GF-D8 (cell line): ENCODE measurements around the gene CRYGC.
"Not testable (repeated sequence)": the region's sequence is repeated elsewhere in the genome, so short reads cannot be mapped to it uniquely, and the experiment has no call there.

Source experiments
- DNase-seq: peaks from one replicate; lab custom pipeline; 2025; lab: John Stamatoyannopoulos, UW

Gene CRYGC

DNA sequence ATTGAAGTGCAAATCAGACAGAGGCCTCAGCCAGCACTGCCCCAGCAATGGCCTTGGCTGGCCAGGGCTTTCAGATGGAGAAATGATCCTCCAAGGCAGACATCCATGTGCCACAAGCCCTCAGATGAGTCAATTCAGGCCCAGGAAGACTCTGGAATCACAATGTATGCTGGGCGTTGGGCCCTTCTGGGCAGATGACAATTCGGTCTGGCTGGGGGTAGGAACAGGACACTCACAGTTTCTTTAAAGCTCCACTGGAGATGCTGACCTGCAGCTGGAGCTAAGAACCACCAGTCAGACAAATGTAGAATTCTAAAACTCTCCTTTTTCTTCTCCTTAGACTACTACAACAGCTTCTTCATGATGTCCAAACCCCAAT, 7.1 kb upstream of the CRYGC start:
- DNase-seq: no peak

DNA sequence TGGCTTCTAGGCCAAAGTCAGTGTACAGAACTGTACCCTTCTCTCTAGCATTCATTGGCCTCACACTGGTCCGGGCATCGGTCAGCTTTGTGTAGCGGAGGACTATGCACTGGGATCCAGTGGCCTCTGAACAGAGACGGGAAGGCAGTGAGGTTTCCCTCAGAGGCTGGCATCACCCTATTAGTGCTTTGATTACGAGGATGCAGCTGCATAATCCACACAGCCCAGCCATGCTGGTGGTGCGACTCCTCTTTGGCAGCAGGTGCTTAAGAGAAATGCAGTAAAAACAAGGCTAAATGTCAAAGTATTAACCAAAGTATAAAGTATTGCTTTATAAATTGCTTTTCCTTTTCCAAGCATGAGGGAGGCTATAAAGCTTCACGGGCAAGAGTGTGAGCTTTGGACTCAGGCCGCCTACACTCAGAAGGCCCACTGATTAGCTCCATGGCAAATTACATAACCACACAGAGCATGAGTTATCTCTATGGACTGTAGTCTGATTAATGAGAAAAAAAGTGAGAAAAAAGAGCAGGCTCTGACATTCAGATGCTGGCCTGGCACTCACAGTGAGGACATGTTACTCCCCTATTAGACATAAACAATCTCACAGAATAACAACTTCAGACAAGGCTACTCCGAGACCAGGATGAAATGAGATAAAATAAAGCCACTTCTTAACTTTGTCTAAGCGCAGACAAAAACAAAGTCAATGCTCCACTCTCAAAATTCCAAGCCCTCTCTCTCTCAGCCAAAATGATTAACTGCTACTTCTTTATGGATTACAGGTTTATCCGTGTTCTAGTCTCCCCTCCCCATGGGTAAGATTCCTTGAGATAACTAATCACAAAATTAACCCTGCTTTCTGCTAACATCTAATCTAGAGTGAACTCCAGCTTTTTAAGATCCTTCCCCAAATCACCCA, 6.4 kb upstream of the CRYGC start:
- no peak for DNase-seq

DNA sequence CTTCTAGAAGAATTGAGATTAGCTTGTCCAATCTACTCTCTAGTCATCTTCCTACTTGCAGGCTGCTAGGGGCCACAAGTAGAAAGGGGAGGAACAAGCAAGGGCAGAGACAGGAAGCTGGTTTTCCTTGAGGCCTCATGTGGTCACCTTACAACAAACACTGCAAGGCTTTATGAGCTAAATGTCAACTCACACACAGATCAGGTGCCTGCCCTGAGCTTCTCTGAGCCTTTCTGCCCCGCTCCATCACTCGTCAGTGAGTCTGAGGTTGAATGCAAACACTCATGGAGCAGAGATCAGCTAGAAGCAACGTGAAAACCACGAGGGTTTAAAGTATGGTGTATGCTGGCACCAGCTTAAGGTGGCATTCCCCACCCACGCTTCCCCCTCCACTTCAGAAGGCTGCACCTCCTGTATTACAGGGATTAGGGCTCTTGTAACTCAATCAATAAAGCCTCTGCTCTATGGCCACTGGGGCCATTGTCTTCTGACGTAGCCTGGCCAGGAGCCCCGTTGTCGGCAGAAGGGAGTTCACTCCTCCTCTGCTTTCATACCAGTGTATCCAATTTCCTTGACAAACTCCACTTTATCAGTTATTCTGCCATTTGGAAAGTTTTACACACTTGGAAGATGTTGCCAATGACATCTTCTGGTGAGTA, 5.4 kb upstream of the CRYGC start:
- peak; percentile 63 for DNase-seq

- no peak for DNase-seq
Observed at GRCh38 chr2:208130712-208131110, 1.1 kb upstream of the CRYGC start.

GRCh38 chr2:208128136-208128535, 1.5 kb downstream of the CRYGC start:
- no peak for DNase-seq

DNA sequence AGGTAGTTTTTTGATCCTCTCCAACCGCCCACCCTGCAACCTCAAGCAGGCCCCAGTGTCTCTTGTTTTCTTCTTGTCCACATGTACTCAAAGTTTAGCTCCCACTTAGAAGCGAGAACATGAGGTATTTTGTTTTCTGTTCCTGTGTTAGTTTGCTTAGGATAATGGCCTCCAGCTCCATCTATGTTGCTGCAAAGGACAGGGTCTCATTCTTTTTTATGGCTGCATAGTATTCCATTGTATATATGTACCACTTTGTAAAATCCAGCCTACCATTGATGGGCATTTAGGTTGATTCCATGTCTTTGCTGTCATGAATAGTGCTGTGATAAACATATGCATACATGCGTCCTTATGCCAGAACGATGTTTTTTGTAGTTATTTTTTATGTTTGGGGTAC, 2.5 kb downstream of the CRYGC start:
- DNase-seq: no peak

GRCh38 chr2:208125251-208125650, 4.4 kb downstream of the CRYGC start:
- no peak for DNase-seq

DNA sequence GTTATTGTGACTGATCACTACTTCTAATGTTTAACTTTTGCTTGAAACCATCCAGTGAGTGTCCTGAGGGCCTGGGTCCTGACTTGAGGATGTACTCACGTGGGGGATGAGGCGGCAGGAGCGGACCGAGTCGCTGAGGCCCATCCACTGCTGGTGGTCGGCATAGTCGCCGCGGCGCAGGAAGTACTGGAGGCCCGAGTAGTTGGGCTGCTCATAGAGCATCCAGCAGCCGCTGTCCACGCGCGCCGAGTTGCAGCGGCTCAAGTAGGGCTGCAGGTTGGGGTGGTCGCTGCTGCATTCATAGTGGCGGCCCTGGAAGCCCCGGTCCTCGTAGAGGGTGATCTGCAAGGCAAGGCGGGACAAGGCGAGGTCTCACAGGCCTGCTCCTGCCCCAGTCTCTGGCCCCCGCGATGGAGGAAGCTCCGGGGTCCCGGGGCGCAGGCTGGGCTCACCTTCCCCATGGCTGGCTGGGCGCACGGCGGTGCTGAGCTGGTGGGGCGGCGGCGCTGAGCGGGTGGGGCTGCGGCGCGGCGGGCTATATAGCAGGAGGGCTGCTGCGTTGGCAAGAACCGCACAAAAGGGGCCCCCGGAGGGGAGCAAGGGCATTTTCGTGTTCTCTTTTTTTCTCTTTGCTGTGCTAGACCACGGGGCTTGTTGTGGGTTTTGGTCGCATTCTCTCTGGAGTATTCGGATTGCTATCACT, 5.5 kb downstream of the CRYGC start, which contains the start of gene CRYGD:
CRYGD (minus strand) TSS at position 512 of the 703 bp plus-strand sequence; CDS start at position 461, 51 bp downstream.
- not testable (repeated sequence) for DNase-seq

DNA sequence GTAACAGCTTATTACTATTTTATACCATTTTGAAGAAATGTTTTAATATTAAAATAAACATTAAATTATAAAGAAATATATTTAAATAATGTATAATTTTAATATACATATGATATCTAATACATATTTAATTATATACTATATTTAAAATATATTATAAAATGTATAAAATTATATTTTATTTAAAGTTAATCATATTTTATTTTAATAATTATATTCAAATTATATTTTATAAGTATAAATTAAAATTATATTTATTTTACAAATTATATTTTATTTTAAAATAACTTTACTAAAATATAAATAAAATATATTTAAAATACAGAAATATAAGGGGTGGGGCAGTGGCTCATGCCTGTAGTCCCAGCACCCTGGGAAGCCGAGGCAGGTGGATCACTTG, 7.4 kb downstream of the CRYGC start:
- no peak for DNase-seq

DNA sequence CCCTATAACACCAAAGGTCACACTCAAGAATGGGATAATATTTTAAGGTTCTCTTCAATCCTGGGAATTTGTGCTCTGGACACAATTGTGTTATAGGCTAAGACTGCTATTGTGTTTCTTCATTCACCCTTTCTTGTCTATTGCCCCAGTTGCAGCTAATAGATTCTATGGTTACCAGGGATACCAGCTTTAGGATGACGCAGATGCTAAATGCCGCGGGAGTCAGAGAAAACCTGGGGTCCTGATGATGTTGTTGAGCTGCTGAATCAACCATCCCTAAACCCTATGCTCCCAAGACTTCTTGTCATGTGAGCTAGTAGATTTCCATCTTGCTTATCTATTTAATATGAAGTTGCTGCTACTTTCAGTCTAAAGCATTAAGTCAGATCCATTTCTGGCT, 10.7 kb downstream of the CRYGC start:
- no peak for DNase-seq

DNA sequence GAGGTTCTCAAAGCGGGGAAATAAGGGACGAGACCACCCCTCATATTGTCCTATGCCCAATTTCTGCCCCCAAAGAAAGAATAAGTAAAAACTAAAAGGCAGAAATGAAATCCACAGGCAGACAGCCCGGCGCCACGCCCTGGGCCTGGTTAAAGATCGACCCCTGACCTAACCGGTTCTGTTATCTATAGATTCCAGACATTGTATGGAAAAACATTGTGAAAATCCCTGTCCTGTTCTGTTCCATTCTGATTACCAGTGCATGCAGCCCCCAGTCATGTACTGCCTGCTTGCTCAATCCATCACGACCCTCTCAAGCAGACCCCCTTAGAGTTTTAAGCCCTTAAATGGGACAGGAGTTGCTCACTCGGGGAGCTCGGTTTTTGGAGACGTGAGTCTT, 12.2 kb downstream of the CRYGC start:
- not testable (repeated sequence) for DNase-seq

DNA sequence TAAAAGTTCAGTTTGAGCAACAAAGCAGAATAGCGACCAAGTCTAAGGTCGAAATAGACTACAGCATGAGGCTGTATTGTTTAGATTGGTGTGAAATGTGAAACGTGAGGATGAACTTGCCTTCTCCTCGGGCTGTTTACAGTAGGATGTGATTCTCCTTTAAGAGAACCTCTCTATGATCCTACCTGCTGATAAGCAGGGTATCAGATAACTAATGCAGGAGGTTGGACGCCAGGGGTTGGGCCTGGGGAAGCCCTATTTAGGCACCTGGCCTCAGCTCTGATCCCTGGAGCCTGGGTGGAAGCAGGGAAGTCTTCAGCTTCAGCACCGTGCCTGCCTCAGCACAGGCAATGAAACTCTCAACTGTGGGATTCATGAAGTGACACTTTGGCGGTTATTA, 16.7 kb downstream of the CRYGC start:
- DNase-seq: no peak

DNA sequence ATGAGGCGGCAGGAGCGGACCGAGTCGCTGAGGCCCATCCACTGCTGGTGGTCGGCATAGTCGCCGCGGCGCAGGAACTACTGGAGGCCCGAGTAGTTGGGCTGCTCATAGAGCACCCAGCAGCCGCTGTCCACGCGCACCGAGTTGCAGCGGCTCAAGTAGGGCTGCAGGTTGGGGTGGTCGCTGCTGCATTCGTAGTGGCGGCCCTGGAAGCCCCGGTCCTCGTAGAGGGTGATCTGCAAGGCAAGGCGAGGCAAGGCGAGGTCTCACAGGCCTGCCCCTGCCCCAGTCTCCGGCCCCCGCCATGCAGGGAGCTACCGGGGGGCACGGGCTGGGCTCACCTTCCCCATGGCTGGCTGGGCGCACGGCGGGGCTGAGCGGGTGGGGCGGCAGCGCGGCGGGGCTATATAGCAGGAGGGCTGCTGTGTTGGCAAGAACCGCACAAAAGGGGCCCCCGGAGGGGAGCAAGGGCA, 17.3 kb downstream of the CRYGC start:
- not testable (repeated sequence) for DNase-seq

GRCh38 chr2:208103616-208104015, 26.0 kb downstream of the CRYGC start:
- DNase-seq: no peak

GRCh38 chr2:208101716-208102631, 27.7 kb downstream of the CRYGC start:
- no peak for DNase-seq

DNA sequence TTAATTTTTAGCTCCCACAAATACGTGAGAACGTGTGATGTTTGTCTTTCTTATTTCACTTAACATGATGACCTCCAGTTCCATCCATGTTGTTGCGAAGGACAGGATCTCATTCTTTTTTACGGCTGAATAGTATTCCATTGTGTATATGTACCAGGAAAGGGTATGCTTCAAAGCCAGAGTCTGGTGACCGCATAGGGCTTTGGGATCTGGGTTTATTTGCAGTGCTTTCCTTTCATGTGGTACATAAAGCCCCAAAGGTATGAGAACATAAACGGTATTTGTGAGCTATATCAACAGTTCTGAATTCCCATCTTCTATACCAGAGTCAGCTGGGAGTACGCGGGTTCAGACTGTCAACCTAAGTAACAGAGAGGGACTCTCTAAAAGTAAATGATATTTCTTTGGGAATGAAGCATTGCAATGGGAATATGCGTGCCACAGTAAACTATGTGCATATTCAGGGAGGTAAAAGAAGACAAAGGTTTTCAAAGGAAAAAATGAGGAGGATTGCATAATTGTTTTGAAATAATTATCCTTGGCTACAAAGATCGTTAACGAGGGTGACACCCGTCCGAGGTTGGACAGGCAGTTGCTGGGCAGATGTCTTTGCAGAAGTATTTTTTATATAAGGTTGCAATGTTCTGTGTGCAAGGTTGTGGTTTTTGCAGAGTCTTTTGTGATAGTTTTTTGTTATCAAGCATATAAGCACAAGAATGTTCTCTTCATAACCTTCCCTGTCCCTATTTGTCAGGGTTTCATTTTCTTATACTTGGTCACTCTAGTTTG, 29.8 kb downstream of the CRYGC start:
- DNase-seq: peak; percentile 21

GRCh38 chr2:208098701-208099100, 30.9 kb downstream of the CRYGC start:
- not testable (repeated sequence) for DNase-seq

GRCh38 chr2:208098267-208098666, 31.4 kb downstream of the CRYGC start:
- no peak for DNase-seq

DNA sequence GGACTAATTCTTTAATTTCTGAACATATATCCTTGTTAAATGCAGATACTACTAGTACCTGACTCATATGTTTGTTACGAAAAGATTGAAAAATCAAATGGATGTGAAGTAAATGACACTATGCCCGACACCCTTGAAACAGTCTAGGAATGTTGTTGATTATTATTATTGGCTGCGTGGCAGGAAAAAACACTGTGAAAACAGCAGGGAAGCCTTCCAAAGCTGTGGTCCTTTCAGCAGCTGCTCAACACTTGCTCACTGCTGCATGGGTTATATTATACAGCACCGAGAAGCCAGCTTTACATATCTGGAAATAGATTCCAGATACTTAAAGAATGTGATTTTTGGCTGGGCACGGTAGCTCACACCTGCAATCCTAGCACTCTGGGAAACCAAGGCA, 31.8 kb downstream of the CRYGC start:
- DNase-seq: no peak

GRCh38 chr2:208097313-208097712, 32.3 kb downstream of the CRYGC start:
- no peak for DNase-seq

DNA sequence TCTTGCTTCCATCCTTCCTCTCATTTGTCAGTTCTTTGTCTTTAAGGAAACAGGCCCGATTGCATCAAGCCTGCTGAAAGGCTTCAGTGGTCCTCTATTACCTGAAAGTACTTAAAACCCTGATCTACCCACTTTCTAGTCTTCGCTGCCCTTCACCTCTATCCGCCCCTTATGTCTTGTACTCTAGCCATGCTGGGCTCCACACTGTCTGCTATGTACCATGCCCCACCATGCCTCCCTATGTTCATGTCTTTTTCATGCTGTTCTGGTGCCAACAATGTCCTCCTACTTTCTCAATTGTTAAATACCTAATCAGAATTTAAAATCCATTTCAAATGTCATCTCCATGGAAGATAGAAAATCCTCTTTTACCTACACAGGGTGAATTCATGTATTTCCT, 33.5 kb downstream of the CRYGC start:
- no peak for DNase-seq
